Gastroesophageal sphincter (tissue), 3 donors: ENCODE results near the gene HOXC10.

Experiments
- EP300 ChIP-seq: sonication (generic); formaldehyde crosslinking; IDR thresholded peaks from one replicate; pipeline ENCODE4 v1.6.1; 2017; ENCODE audit warnings: antibody characterized with exemption, mild to moderate bottlenecking
- POLR2A ChIP-seq, 2 donors: fragments of 450-650 bp; IDR thresholded peaks; one replicate each; pipeline ENCODE4 v1.6.1; 2017; ENCODE audit warnings: antibody characterized with exemption in 2 of 2, mild to moderate bottlenecking in 2 of 2, moderate library complexity in 1 of 2
- POLR2AphosphoS5 ChIP-seq: sonication (generic); formaldehyde crosslinking; IDR thresholded peaks from one replicate; pipeline ENCODE4 v1.6.1; 2017; ENCODE audit warnings: antibody characterized with exemption
- TF ChIP-seq, protein P1 (sequence below), 4 experiments: fragments of 200-600 bp in 2 of 4; fragments of 450-650 bp in 2 of 4; sonication (generic) in 1 of 4; IDR thresholded peaks; one replicate each; pipeline ENCODE4 v1.5.1; 2017 to 2019; ENCODE audit warnings: antibody characterized with exemption in 4 of 4, mild to moderate bottlenecking in 2 of 4, moderate library complexity in 2 of 4

DNA sequence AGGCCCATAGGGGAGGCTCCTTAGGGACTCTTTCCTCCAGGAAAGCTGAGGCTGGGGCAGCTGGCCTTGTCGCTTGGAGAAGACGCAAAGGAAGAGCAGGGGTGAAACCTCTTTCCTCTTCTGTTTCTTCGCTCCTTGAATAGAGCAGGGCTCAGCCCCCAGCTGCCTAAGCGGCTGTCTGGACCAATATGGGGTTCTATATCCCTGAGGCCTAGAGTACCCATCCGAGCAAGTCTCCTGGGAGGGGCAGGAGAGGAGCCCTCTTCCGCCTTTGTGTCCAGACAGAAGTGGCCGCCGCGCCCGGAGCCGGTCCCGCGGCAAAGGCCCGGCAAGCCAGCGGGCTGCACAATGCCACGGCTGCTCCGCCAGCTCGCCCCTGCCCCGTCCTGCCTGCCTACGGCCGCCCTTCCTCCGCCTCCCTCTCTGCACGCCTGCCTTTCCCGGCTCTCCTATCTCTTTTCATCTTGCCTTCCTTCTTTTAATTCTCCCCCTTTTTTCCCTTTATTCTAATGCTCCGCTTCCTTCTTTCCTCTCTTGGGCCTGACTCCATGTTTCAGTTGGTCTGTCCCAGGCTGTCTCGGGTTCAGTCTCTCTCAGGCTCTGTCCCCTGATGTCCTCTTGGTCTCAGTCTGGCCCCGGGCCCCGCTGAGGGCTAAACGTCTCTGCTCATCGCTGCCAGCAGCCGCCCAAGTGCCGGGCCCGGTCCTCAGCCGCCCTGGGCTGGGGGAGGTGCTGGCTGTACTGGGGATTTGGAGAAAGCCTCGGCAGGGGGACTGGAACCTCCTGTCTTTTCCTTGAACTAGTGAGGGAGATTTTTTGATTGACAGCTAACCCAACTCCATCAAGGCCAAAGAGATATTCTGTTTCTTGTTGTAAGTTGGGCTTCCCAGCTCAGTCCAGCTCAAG is 12.5 kb downstream of the HOXC10 start:
- no peak for TF ChIP-seq POLR2A (IDR thresholded peaks at IDR 0.05)
- TF ChIP-seq, protein P1, sequence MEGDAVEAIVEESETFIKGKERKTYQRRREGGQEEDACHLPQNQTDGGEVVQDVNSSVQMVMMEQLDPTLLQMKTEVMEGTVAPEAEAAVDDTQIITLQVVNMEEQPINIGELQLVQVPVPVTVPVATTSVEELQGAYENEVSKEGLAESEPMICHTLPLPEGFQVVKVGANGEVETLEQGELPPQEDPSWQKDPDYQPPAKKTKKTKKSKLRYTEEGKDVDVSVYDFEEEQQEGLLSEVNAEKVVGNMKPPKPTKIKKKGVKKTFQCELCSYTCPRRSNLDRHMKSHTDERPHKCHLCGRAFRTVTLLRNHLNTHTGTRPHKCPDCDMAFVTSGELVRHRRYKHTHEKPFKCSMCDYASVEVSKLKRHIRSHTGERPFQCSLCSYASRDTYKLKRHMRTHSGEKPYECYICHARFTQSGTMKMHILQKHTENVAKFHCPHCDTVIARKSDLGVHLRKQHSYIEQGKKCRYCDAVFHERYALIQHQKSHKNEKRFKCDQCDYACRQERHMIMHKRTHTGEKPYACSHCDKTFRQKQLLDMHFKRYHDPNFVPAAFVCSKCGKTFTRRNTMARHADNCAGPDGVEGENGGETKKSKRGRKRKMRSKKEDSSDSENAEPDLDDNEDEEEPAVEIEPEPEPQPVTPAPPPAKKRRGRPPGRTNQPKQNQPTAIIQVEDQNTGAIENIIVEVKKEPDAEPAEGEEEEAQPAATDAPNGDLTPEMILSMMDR (IDR thresholded peaks at IDR 0.05) = no peak
- TF ChIP-seq EP300 = no peak
- no peak for TF ChIP-seq POLR2AphosphoS5
